ENCODE measurements around the gene IL16. TPM values are rescaled to one million over a fixed set of nuclear protein-coding genes. Genes with fewer than 3 reads are reported as not detected.

Gene IL16
- polyA plus RNA-seq, 2 of the 4 experiments (the other 2 are of a cell fraction), result 0.09 TPM; not detected in 1

DNA sequence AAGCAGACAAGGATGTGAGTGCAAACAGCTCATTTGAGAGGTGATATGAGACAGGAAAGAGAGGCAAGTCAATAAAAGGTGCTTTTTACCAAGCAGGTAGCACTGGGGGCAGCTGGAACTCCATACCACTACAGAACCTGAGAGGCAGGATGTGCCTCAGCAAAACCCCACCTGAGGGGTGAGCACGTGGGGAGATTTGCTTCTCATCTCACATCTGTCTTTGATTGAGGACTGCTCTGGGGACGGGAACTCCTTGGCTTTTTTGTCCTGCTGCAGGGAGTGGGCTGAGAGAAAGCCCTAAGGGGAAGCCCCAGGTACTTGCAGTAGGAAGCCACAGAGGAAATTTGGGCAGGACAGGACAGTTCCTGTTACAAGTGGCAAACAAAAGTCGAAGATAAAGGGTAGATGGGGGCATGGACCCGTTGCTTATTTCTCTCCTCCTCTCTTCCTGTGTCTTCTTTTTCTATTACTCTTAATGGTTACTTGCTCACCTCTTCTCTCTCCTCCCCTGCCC, 35.5 kb upstream of the IL16 start (continued):
- TF ChIP-seq FOSL2 (IDR thresholded peaks at IDR 0.05) (no peak), FOSL2 (CRISPR knock-in tag; IDR thresholded peaks at IDR 0.05) (no peak), MAFK (IDR thresholded peaks at IDR 0.05; ENCODE audit: partially characterized antibody) (no peak)

DNA sequence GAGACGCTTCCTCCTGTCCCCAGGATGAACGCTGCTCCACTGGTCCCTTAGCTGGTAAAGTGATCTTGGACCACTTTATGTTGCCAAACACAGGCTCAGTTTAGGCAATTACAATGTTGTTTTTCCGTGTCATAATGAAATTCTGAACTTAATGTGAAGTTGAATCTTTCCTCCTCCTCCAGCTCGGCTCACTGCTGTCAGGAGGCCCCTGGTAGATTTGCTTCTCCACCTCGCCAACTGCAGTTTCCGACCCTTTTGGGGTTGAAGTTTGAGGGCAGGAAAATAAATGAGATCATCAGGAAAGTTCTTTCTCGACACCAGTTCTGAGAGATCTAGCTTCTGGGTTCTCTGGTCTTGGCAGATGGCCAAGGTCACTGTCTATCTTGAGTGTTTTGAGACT, 34.8 kb upstream of the IL16 start:
- TF ChIP-seq, protein P1, sequence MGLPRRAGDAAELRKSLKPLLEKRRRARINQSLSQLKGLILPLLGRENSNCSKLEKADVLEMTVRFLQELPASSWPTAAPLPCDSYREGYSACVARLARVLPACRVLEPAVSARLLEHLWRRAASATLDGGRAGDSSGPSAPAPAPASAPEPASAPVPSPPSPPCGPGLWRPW (IDR thresholded peaks at IDR 0.05), result no peak
- no peak for TF ChIP-seq TP53 (CRISPR knock-in tag; IDR thresholded peaks at IDR 0.05)
- TF ChIP-seq JUN (IDR thresholded peaks at IDR 0.05), result no peak
- no peak for TF ChIP-seq FOSL2 (IDR thresholded peaks at IDR 0.05)
- no peak for TF ChIP-seq FOSL2 (CRISPR knock-in tag; IDR thresholded peaks at IDR 0.05)
- no peak overlapping the region for H3K4me3 ChIP-seq
- CTCF ChIA-PET, result interaction anchor here (4.7 kb wide), 1 partner anchor 105 kb away, joined by 42 read pairs; no protein-coding TSS in a partner anchor
- POLR2A ChIA-PET, result no interaction called here
- DNase-seq (ENCODE audit: low read depth in 1 of 2, low spot score in 1 of 2) (no peak), ATAC-seq (no peak), FAIRE-seq (no peak)
- 17% methylated on average over 7 of the region's 7 CpGs for WGBS (ENCODE audit: missing lambda C conversion rate)
- no peak overlapping the region for H3K27ac ChIP-seq
- H3K4me2 ChIP-seq, result no peak overlapping the region
- no peaks in the 10 kb centered on the region for H3K4me1 ChIP-seq
- H3K9me3 ChIP-seq, result no peaks in the 10 kb centered on the region

DNA sequence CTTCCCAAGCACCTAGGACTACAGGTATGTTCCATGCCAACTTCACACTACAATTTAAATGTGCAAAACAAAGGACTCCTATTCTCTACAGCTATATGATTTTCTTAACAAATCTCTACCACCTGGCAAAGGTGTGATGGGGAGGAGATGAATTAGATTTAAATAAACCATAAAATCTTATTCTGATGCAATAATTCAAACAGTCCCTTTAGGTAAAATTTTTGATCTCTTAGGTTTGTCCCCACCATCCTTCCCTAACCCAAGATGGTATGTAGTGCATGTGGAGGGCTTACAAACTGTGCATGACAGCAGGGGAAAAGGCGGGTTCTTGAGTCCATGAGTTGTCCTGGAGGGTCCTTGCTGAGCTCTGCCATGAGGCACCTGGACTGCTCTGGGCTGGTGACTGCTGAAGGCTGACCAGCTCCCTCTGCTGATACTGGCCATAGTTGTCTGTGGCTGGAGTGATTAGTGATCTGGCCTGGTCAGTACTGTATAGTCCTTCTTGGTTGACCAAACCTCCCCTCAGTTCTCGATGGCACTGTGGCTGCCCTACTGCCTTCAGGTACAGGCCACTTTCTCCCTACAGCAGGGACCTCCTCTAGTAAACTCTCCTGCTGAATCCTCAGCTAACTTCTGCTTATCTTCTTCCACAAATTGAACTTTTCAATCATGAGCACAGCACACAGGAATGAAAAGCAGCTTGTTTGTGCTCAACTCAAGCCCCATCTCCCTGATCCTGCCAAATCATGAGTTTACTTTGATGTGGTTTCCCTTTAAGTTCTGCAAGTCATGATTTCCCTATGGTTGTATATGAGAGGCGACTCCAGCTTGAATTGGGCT, 32.5 kb upstream of the IL16 start:
- ATAC-seq (peak; percentile 71 to 82), FAIRE-seq (no peak), DNase-seq (ENCODE audit: low read depth in 1 of 2, low spot score in 1 of 2) (peak in 1 of 2 experiments; percentile 14)
- TF ChIP-seq, protein P2, sequence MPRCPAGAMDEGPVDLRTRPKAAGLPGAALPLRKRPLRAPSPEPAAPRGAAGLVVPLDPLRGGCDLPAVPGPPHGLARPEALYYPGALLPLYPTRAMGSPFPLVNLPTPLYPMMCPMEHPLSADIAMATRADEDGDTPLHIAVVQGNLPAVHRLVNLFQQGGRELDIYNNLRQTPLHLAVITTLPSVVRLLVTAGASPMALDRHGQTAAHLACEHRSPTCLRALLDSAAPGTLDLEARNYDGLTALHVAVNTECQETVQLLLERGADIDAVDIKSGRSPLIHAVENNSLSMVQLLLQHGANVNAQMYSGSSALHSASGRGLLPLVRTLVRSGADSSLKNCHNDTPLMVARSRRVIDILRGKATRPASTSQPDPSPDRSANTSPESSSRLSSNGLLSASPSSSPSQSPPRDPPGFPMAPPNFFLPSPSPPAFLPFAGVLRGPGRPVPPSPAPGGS (IDR thresholded peaks at IDR 0.05), result no peak
- TF ChIP-seq, protein P3, sequence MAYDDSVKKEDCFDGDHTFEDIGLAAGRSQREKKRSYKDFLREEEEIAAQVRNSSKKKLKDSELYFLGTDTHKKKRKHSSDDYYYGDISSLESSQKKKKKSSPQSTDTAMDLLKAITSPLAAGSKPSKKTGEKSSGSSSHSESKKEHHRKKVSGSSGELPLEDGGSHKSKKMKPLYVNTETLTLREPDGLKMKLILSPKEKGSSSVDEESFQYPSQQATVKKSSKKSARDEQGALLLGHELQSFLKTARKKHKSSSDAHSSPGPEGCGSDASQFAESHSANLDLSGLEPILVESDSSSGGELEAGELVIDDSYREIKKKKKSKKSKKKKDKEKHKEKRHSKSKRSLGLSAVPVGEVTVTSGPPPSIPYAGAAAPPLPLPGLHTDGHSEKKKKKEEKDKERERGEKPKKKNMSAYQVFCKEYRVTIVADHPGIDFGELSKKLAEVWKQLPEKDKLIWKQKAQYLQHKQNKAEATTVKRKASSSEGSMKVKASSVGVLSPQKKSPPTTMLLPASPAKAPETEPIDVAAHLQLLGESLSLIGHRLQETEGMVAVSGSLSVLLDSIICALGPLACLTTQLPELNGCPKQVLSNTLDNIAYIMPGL (CRISPR knock-in tag; IDR thresholded peaks at IDR 0.05; ENCODE audit: borderline replicate concordance), result no peak
- TF ChIP-seq FOXS1 (CRISPR knock-in tag; IDR thresholded peaks at IDR 0.05) (no peak), NFE2L2 (conservative IDR thresholded peaks at IDR 0.05; ENCODE audit: low read length) (peak; percentile 87), EP300 (IDR thresholded peaks at IDR 0.05) (no peak), ZC3H11A (IDR thresholded peaks at IDR 0.05) (no peak), HOXB13 (CRISPR knock-in tag; IDR thresholded peaks at IDR 0.05; ENCODE audit: low read depth) (no peak), RCOR1 (IDR thresholded peaks at IDR 0.05; ENCODE audit: low read depth, low read length) (no peak), POLR2A (IDR thresholded peaks at IDR 0.05; ENCODE audit: low read length) (no peak)
- ChIA-PET POLR2A (no interaction called here), CTCF (interaction anchor here (1.0 to 4.4 kb wide), 6 partner anchors 8 to 102 kb away, joined by 3 to 25 read pairs (median 6); no protein-coding TSS in a partner anchor)
- Histone ChIP-seq H3K4me1 (no peaks in the 10 kb centered on the region), H3K9me3 (no peaks in the 10 kb centered on the region), H3K4me3 (no peak overlapping the region), H3K27ac (no peak overlapping the region), H3K4me2 (no peak overlapping the region)
- WGBS (ENCODE audit: missing lambda C conversion rate), result 9% methylated on average over 3 of the region's 3 CpGs

DNA sequence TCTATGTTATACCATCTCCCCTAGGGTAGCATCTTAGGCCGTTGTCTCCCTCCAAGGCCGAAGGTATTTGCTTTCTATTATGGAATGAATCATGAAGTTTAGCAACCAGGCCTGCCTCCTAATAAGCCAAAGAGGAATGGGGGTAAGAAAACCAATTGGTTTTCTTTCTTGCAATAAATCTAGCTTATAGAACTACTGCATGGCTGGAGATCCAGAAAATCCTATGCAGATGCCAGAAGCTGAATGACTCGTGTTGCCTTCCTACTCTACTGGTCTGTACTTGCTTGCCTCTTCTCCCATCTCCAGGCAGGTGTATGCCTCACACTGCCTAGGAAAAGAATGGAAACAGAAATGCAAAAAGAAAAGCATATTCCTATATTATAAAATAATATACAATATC, 31.1 kb upstream of the IL16 start:
- WGBS (ENCODE audit: missing lambda C conversion rate), result 0% methylated on average over 3 of the region's 3 CpGs
- FAIRE-seq (no peak), DNase-seq (ENCODE audit: low read depth in 1 of 2, low spot score in 1 of 2) (no peak), ATAC-seq (no peak)
- Histone ChIP-seq H3K4me3 (no peak overlapping the region), H3K4me1 (no peaks in the 10 kb centered on the region), H3K27ac (no peak overlapping the region), H3K9me3 (no peaks in the 10 kb centered on the region), H3K4me2 (no peak overlapping the region)
- CTCF ChIA-PET, result interaction anchor here (0.8 to 4.4 kb wide), 6 partner anchors 8 to 101 kb away, joined by 3 to 25 read pairs (median 4); no protein-coding TSS in a partner anchor
- POLR2A ChIA-PET, result no interaction called here
- TF ChIP-seq MAZ (IDR thresholded peaks at IDR 0.05; ENCODE audit: borderline replicate concordance, low read depth, low read length), result no peak
- TF ChIP-seq JUN (IDR thresholded peaks at IDR 0.05), result no peak
- TF ChIP-seq CHD2 (IDR thresholded peaks at IDR 0.05; ENCODE audit: low read length, partially characterized antibody), result no peak
- TF ChIP-seq MAFK (IDR thresholded peaks at IDR 0.05; ENCODE audit: partially characterized antibody), result no peak
- TF ChIP-seq POLR2A (IDR thresholded peaks at IDR 0.05; ENCODE audit: low read length), result no peak
- TF ChIP-seq, protein P4, sequence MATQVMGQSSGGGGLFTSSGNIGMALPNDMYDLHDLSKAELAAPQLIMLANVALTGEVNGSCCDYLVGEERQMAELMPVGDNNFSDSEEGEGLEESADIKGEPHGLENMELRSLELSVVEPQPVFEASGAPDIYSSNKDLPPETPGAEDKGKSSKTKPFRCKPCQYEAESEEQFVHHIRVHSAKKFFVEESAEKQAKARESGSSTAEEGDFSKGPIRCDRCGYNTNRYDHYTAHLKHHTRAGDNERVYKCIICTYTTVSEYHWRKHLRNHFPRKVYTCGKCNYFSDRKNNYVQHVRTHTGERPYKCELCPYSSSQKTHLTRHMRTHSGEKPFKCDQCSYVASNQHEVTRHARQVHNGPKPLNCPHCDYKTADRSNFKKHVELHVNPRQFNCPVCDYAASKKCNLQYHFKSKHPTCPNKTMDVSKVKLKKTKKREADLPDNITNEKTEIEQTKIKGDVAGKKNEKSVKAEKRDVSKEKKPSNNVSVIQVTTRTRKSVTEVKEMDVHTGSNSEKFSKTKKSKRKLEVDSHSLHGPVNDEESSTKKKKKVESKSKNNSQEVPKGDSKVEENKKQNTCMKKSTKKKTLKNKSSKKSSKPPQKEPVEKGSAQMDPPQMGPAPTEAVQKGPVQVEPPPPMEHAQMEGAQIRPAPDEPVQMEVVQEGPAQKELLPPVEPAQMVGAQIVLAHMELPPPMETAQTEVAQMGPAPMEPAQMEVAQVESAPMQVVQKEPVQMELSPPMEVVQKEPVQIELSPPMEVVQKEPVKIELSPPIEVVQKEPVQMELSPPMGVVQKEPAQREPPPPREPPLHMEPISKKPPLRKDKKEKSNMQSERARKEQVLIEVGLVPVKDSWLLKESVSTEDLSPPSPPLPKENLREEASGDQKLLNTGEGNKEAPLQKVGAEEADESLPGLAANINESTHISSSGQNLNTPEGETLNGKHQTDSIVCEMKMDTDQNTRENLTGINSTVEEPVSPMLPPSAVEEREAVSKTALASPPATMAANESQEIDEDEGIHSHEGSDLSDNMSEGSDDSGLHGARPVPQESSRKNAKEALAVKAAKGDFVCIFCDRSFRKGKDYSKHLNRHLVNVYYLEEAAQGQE (IDR thresholded peaks at IDR 0.05), result no peak
- TF ChIP-seq, protein P3 (CRISPR knock-in tag; IDR thresholded peaks at IDR 0.05; ENCODE audit: borderline replicate concordance), result no peak
- no peak for TF ChIP-seq NFE2L2 (conservative IDR thresholded peaks at IDR 0.05; ENCODE audit: low read length)
- no peak for TF ChIP-seq SMC3 (IDR thresholded peaks at IDR 0.05)
- no peak for TF ChIP-seq MYC (IDR thresholded peaks at IDR 0.05; ENCODE audit: borderline replicate concordance, low read length)
- no peak for TF ChIP-seq JUNB (IDR thresholded peaks at IDR 0.05)
